Activated T-helper 9 cell treated with anti-CD3 and anti-CD28 coated beads, Interleukin-2, amount 50 U/mL, for 16 hours (primary cell): ENCODE measurements around the gene SF3A2.
A peak's percentile ranks its signal among the peaks of the same experiment; 100 is the strongest.
"Not testable (repeated sequence)": the region's sequence is repeated elsewhere in the genome, so short reads cannot be mapped to it uniquely, and the experiment has no call there.

Experiments
- DNase-seq: peaks from one replicate; pipeline ENCODE4 v3.0.0-alpha.2; 2020; ENCODE audit warnings: low read depth

Gene SF3A2

GRCh38 chr19:2236314-2237050 is at the start of gene SF3A2, which contains the start of gene PLEKHJ1:
Gene SF3A2 (plus strand): TSS chr19:2236824. CDS start chr19:2243419, 6,595 bp downstream.
Gene PLEKHJ1 (minus strand): TSS chr19:2236329. CDS start chr19:2236248, 81 bp downstream.
- peak; percentile 96 for DNase-seq

- no peak for DNase-seq
These were observed 49.5 kb upstream of the SF3A2 start for GRCh38 chr19:2187159-2187558.

GRCh38 chr19:2188708-2189385 is 47.8 kb upstream of the SF3A2 start:
- no peak for DNase-seq

DNA sequence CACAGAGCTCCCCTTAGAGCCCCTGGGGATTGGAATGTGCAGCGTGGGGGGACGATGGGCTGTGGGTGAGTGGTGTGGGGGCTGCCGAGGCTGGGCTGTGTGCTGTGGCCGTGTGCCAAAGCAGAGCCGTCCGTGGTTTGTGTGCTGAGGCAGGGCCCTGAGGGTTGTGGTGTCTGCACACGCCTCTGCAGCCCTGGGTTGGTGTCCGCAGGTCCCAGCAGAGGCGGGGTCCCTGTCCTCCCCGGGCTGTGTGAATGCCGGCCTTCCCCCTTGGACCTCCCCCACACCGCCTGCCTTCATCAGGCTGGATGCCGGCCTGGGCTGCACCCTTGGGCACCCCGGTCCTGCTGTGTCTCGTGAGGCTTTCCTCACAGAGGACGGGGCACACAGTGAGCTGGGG is 46.7 kb upstream of the SF3A2 start:
- no peak for DNase-seq

DNA sequence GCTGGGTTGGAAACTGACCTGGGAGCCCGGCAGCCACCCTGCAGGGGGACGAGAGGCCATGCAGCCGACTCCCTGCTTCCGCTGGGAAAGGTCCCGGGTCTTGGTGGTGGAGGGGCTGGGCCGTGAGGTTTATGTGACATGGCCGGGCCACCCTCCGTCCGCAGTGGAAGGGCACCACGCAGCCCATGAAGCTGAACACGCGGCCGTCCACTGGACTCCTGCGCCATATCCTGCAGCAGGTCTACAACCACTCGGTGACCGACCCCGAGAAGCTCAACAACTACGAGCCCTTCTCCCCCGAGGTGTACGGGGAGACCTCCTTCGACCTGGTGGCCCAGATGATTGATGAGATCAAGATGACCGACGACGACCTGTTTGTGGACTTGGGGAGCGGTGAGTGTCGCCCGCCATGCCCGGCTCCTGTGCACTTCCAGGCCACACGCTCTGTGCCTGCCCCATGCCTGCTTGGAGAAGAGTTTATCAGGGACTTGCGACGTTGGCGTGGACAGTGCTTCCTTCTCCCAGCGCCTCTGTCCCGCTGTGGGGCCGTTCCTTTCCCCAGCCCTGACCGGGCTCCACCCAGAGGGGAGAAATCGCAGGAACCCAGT is 45.7 kb upstream of the SF3A2 start:
- DNase-seq = no peak

GRCh38 chr19:2191456-2192310 is 44.9 kb upstream of the SF3A2 start:
- no peak for DNase-seq

- DNase-seq = no peak
These were observed 43.8 kb upstream of the SF3A2 start for GRCh38 chr19:2192862-2193261.

- DNase-seq = no peak
These were observed 42.8 kb upstream of the SF3A2 start for GRCh38 chr19:2193807-2194206.

DNA sequence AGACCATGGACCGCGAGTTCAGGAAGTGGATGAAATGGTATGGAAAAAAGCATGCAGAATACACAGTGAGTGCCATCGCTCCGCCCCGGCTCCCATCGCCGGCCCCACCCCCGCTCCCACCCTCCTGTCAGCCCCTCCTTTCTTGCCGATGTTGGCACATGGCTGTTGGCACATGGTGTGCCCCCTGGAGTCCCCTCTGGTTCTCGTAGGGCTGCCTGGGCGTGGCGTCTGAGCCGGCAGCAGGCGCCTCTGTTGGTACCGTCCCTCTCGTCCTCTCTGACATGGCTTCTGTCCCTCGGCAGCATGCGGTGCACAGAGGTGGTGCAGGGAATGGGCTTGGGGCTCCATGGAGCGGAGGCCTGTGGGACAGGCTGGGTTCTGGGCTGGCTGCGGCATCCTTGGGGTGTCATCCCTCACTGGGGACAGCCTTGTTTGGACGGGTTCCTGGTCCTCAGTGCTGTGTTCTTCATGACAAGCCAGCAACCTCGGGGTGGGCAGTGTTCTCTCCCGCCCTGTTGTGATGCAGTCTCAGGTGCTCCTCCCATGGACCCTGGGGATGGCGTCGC is 42.0 kb upstream of the SF3A2 start:
- no peak for DNase-seq

- DNase-seq = no peak
These were observed 41.3 kb upstream of the SF3A2 start for GRCh38 chr19:2195361-2195760.

DNA sequence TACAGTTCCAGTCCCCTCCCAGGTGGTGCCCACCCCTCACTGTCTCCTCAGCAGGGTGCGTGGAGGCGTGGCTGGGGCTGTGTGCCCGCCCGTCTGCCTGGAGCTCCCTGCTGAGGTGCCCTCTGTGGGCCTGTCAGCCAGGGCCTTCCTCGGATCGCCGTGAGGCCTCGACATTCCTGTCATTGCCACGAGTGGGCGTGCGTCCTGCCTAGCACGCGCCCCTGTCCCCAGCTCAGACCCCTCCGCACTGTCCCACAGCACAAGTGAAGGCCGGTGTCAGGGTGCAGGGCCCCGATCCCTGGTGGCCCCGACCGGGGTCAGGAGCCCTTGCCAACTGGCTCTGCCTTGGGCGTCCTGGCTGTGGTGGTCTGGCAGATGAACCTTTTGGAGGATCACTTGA is 40.7 kb upstream of the SF3A2 start:
- no peak for DNase-seq

GRCh38 chr19:2197270-2197669 is 39.4 kb upstream of the SF3A2 start:
- DNase-seq = no peak

- DNase-seq = no peak
These were observed 38.3 kb upstream of the SF3A2 start for GRCh38 chr19:2198317-2198716.

GRCh38 chr19:2199215-2199614 is 37.4 kb upstream of the SF3A2 start:
- DNase-seq = no peak

DNA sequence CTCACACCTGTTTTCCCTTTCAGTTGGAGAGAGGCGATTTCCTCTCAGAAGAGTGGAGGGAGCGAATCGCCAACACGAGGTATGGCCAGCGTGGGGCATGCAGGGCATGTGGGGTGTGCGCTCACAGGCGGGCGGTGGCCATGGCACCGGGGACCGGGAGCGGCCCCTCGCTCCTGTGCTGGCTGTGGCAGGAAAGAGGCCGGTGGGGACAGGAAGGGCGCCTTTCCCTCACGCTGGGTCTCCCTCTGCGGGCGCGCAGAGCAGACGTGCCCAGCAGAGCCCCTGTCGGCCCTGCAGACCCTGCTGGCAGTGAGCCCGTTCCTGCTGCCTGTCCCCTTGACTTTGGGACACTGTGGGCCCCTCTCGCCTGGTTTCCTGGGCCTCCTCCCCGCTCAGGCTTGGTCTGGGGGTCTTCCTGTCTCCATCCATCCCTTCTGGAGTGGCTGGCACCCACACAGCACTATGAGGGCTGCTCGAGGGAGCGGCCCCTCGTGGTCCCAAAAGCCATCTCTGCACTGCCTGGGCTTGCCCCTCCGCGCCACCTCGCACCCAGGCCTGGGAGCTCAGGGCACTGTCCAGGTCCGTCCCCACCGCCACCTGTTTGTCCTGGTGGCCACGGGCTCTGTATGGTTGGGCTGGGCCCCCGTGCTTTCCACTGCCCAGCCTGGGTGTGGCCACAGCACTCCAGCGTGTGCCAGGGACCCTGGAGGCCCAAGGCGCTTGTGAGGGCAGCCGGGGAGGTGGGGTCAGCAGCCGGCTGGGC is 36.6 kb upstream of the SF3A2 start:
- DNase-seq = no peak

DNA sequence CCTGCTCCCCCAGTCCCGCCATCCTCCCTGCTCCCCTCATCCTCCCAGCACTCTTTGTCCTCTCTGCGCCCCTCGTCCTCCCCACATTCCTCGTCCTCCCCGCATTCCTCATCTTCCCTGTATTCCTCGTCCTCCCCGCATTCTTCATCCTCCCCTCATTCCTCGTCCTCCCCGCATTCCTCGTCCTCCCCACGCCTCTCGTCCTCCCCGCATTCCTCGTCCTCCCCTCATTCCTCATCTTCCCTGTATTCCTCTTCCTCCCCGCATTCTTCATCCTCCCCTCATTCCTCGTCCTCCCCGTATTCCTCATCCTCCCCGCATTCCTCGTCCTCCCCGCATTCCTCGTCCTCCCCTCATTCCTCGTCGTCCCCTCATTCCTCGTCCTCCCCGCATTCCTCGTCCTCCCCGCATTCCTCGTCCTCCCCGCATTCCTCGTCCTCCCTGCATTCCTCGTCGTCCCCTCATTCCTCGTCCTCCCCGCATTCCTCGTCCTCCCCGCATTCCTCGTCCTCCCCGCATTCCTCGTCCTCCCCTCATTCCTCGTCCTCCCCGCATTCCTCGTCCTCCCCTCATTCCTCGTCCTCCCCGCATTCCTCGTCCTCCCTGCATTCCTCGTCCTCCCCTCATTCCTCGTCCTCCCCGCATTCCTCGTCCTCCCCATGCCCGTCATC is 35.9 kb upstream of the SF3A2 start:
- not testable (repeated sequence) for DNase-seq

DNA sequence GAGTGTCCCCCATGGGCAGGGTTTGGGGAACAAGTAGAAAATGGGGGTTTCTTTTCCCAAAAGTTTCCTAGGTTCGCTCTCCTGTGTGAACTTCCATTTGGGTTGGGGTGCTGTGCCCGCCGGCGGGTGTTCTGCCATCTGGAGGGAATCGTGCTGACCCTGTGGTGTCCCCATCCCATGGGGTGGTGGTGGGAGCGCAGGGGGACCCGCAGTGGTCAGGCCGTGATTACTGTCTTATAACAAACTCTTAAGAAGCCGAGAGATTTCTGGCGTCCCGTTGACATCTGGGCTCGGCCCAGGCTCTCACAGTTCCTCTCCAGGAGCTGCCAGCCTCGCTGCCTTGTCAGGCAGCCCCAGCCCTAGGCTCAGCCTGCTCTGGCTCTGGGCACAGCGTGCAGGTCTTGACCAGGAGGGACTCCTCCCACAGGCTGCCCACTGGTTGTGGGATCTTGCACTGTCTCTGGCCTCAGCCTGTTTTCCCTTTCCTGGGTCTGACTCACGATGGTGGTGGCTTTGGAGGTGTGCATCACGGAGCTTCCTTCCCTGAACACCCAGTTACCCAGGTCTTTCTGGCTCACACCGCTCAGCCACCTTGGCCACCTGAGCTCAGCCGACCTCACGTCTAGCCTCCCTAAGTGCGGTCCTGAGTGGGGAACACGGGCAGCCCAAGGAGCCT is 35.0 kb upstream of the SF3A2 start:
- DNase-seq = no peak

- DNase-seq = no peak
These were observed 34.3 kb upstream of the SF3A2 start for GRCh38 chr19:2202366-2202765.

GRCh38 chr19:2207008-2207407 is 29.6 kb upstream of the SF3A2 start:
- no peak for DNase-seq
